T-cell (primary cell): Measurements from ENCODE around the gene UBE2C. TPM values are rescaled to one million over a fixed set of nuclear protein-coding genes. Genes with fewer than 3 reads are reported as not detected.

Experiments used
- ATAC-seq, 4 experiments: fragments of 200-7000 bp in 3 of 4; fragments of 150-1000 bp in 1 of 4; cut with Tn5 transposase; replicated peaks in 1 of 4; 1 replicate in 3 of 4; 2 replicates in 1 of 4; pipeline ENCODE4 v1.10.0; 2021; ENCODE audit warnings: moderate library complexity in 3 of 4, mild to moderate bottlenecking in 2 of 4, moderate number of reproducible peaks in 1 of 4
- CTCF ChIA-PET, 2 donors: fragments of 300-600 bp; sonication (Branson Sonifier 250); formaldehyde crosslinking; loops; one replicate each; lab custom pipeline; 2022; ENCODE audit warnings: antibody characterized with exemption in 2 of 2; lab: Charles Lee
- POLR2A ChIA-PET, 2 donors: fragments of 300-600 bp; sonication (Branson Sonifier 250); formaldehyde crosslinking; loops; one replicate each; lab custom pipeline; 2022; ENCODE audit warnings: antibody characterized with exemption in 2 of 2; lab: Charles Lee
- DNase-seq, 35 experiments: peaks; one replicate each; pipeline versions ENCODE4 v3.0.0 to v3.0.0-alpha.2; 2013 to 2023
- H3K27ac ChIP-seq: one replicate; pipeline ENCODE4 v1.5.1; 2013; ENCODE audit warnings: low read length
- H3K27me3 ChIP-seq, 2 experiments: replicated peaks in 1 of 2; 1 replicate in 1 of 2; 2 replicates in 1 of 2; pipeline versions ENCODE4 v1.6.1 to v1.7.0; 2013; ENCODE audit warnings: low read length in 1 of 2, mixed read lengths in 1 of 2; ENCODE audit not compliant: control insufficient read depth in 2 of 2, insufficient read depth in 2 of 2; ENCODE audit errors: extremely low read depth in 1 of 2
- H3K36me3 ChIP-seq, 2 donors: 1 replicate in 1 of 2; 2 replicates in 1 of 2; pipeline versions ENCODE4 v1.6.1 to v1.7.0; 2013; ENCODE audit warnings: low read length in 1 of 2; ENCODE audit not compliant: control insufficient read depth in 2 of 2, insufficient read depth in 1 of 2; ENCODE audit errors: extremely low read depth in 1 of 2
- H3K4me1 ChIP-seq, 2 experiments: 1 replicate in 1 of 2; 2 replicates in 1 of 2; pipeline versions ENCODE4 v1.6.1 to v1.7.0; 2013; ENCODE audit warnings: low read length in 2 of 2, mixed read lengths in 1 of 2; ENCODE audit not compliant: insufficient read depth in 2 of 2, control insufficient read depth in 1 of 2; ENCODE audit errors: extremely low read depth in 1 of 2
- H3K4me3 ChIP-seq, 2 donors: 1 replicate in 1 of 2; 2 replicates in 1 of 2; pipeline versions ENCODE4 v1.5.1 to v1.7.0; 2013; ENCODE audit warnings: mild to moderate bottlenecking in 2 of 2, low read length in 1 of 2, moderate library complexity in 1 of 2; ENCODE audit not compliant: control insufficient read depth in 1 of 2; ENCODE audit errors: extremely low read depth in 1 of 2
- H3K9me3 ChIP-seq: 2 replicates; pipeline ENCODE4 v1.7.0; 2013
- H3K27ac Mint-ChIP-seq, 2 donors: one replicate each; pipeline ENCODE4 v1.8.0; 2020 to 2021; ENCODE audit warnings: mild to moderate bottlenecking in 2 of 2, mixed read lengths in 2 of 2
- H3K27me3 Mint-ChIP-seq, 2 donors: one replicate each; pipeline ENCODE4 v1.8.0; 2021 to 2022; ENCODE audit warnings: mixed read lengths in 2 of 2
- H3K36me3 Mint-ChIP-seq: one replicate; pipeline ENCODE4 v1.8.0; 2021; ENCODE audit warnings: mixed read lengths
- H3K4me1 Mint-ChIP-seq, 3 donors: one replicate each; pipeline ENCODE4 v1.8.0; 2020 to 2022; ENCODE audit warnings: mixed read lengths in 3 of 3, mild to moderate bottlenecking in 1 of 3
- H3K4me3 Mint-ChIP-seq, 3 donors: one replicate each; pipeline ENCODE4 v1.8.0; 2020 to 2022; ENCODE audit warnings: mild to moderate bottlenecking in 3 of 3, mixed read lengths in 3 of 3, moderate library complexity in 3 of 3
- H3K9me3 Mint-ChIP-seq, 3 donors: one replicate each; pipeline ENCODE4 v1.8.0; 2020 to 2022; ENCODE audit warnings: mixed read lengths in 3 of 3
- WGBS: methylation state at CpG from one replicate; pipeline ENCODE4 v1.1.5; 2013; ENCODE audit warnings: missing lambda C conversion rate; ENCODE audit not compliant: insufficient coverage; 5-methylcytosine and 5-hydroxymethylcytosine counted together
- total RNA-seq, 35 experiments: library from RNA in 6 of 35; stranded (reverse) in 6 of 35; fragments of 120-200 nt in 1 of 35; gene quantifications; one replicate each; pipeline versions ENCODE4 v1.2.1 to v1.2.4 and lab custom pipeline; 2013 to 2026

UBE2C gene
- total RNA-seq, 5 donors from 2014 or later (not counting 1 experiment from before 2014, with no cell fraction given): 0.44 to 2.4 (median 1.2) TPM

- Mint-ChIP-seq H3K36me3 (peaks cover 16% of the 10 kb centered on the region), H3K4me1 (peaks cover 47 to 66% (median 59%) of the 10 kb centered on the region in 3 donors), H3K9me3 (no peaks in the 10 kb centered on the region), H3K4me3 (peak within 1 kb of the TSS; percentile 92 to 95 (median 94)), H3K27ac (peak within 1 kb of the TSS; percentile 95 to 97), H3K27me3 (no peaks in the 10 kb centered on the region)
- Histone ChIP-seq H3K4me1 (peaks cover 14 to 37% of the 10 kb centered on the region in 2 experiments), H3K27me3 (no peaks in the 10 kb centered on the region), H3K4me3 (peak within 1 kb of the TSS; percentile 81 to 95), H3K27ac (peak within 1 kb of the TSS; percentile 87), H3K36me3 (peaks cover 0 to 19% of the 10 kb centered on the region in 2 donors), H3K9me3 (no peaks in the 10 kb centered on the region)
- ChIA-PET CTCF (interaction anchor here in 1 of 2 donors (0.7 to 1.4 kb wide), 5 partner anchors 24 to 158 kb away, joined by 3 to 5 read pairs (median 5); partner anchors contain the start of gene ZSWIM1), POLR2A (no interaction called here)
- WGBS: under 1% methylated on average over 28 of the region's 36 CpGs
- DNase-seq: peak; percentile 76 to 100 (median 95)
- ATAC-seq: peak; percentile 98
Measured at GRCh38 chr20:45857114-45857881, 44.9 kb downstream of the UBE2C start, which contains the start of the genes ACOT8 and ZSWIM3. Gene ACOT8 (minus strand): TSS chr20:45857392. CDS start chr20:45857315, 77 bp downstream. Gene ZSWIM3 (plus strand): TSS chr20:45857614. CDS start chr20:45857826, 212 bp downstream.

GRCh38 chr20:45857882-45858216, 45.4 kb downstream of the UBE2C start:
- Histone ChIP-seq H3K27me3 (no peaks in the 10 kb centered on the region), H3K9me3 (no peaks in the 10 kb centered on the region), H3K4me1 (peaks cover 14 to 37% of the 10 kb centered on the region in 2 experiments), H3K27ac (peak overlapping the region; percentile 87), H3K36me3 (peaks cover 0 to 19% of the 10 kb centered on the region in 2 donors), H3K4me3 (peak overlapping the region; percentile 81 to 95)
- Mint-ChIP-seq H3K36me3 (peaks cover 14% of the 10 kb centered on the region), H3K4me1 (peaks cover 47 to 66% (median 57%) of the 10 kb centered on the region in 3 donors), H3K27ac (peak overlapping the region; percentile 95 to 97), H3K9me3 (no peaks in the 10 kb centered on the region), H3K27me3 (no peaks in the 10 kb centered on the region), H3K4me3 (peak overlapping the region; percentile 92 to 95 (median 94))
- DNase-seq (peak in 1 of 35 experiments; percentile 18), ATAC-seq (peak in 3 of 4 experiments; percentile 13 to 24 (median 24))
- ChIA-PET CTCF (interaction anchor here (0.5 to 1.3 kb wide), 3 partner anchors 36 to 157 kb away, joined by 4 to 6 read pairs (median 5); no protein-coding TSS in a partner anchor), POLR2A (no interaction called here)
- WGBS: 57% methylated on average over 1 of the region's 13 CpGs

- WGBS: 100% methylated on average over 5 of the region's 5 CpGs
- H3K4me3 ChIP-seq: no peak overlapping the region
- no peaks in the 10 kb centered on the region for H3K27me3 ChIP-seq
- Mint-ChIP-seq H3K9me3 (no peaks in the 10 kb centered on the region), H3K27ac (no peak overlapping the region), H3K27me3 (no peaks in the 10 kb centered on the region), H3K4me3 (no peak overlapping the region), H3K36me3 (peaks cover 9% of the 10 kb centered on the region), H3K4me1 (peaks cover 33 to 54% (median 45%) of the 10 kb centered on the region in 3 donors)
- H3K27ac ChIP-seq: no peak overlapping the region
- H3K9me3 ChIP-seq: no peaks in the 10 kb centered on the region
- DNase-seq (no peak), ATAC-seq (no peak)
- POLR2A ChIA-PET: no interaction called here
- peaks cover 0 to 1% of the 10 kb centered on the region in 2 donors for H3K36me3 ChIP-seq
- H3K4me1 ChIP-seq: peaks cover 14 to 31% of the 10 kb centered on the region in 2 experiments
- CTCF ChIA-PET: no interaction called here
Measured at GRCh38 chr20:45859916-45860315, 47.5 kb downstream of the UBE2C start.

- WGBS: 89% methylated on average over 3 of the region's 7 CpGs
- Histone ChIP-seq H3K36me3 (no peaks in the 10 kb centered on the region), H3K27ac (no peak overlapping the region), H3K27me3 (no peaks in the 10 kb centered on the region), H3K4me1 (peaks cover 14 to 24% of the 10 kb centered on the region in 2 experiments), H3K9me3 (no peaks in the 10 kb centered on the region), H3K4me3 (no peak overlapping the region)
- H3K9me3 Mint-ChIP-seq: no peaks in the 10 kb centered on the region
- CTCF ChIA-PET: no interaction called here
- peaks cover 9% of the 10 kb centered on the region for H3K36me3 Mint-ChIP-seq
- H3K27ac Mint-ChIP-seq: no peak overlapping the region
- ATAC-seq (no peak), DNase-seq (no peak)
- H3K27me3 Mint-ChIP-seq: no peaks in the 10 kb centered on the region
- POLR2A ChIA-PET: no interaction called here
- peak overlapping the region in 1 of 3 donors; percentile 1 for H3K4me3 Mint-ChIP-seq
- peaks cover 27 to 48% (median 39%) of the 10 kb centered on the region in 3 donors for H3K4me1 Mint-ChIP-seq
Measured at GRCh38 chr20:45860560-45861220, 48.2 kb downstream of the UBE2C start.

- H3K36me3 ChIP-seq: no peaks in the 10 kb centered on the region
- CTCF ChIA-PET: interaction anchor here in 1 of 2 donors (0.7 kb wide), 1 partner anchor 55 kb away, joined by 3 read pairs; no protein-coding TSS in a partner anchor
- peaks cover 10 to 17% of the 10 kb centered on the region in 2 experiments for H3K4me1 ChIP-seq
- 90% methylated on average over 3 of the region's 7 CpGs for WGBS
- ATAC-seq (no peak), DNase-seq (no peak)
- H3K27me3 Mint-ChIP-seq: no peaks in the 10 kb centered on the region
- no peaks in the 10 kb centered on the region for H3K27me3 ChIP-seq
- no peaks in the 10 kb centered on the region for H3K9me3 Mint-ChIP-seq
- H3K9me3 ChIP-seq: no peaks in the 10 kb centered on the region
- no peak overlapping the region for H3K27ac ChIP-seq
- H3K27ac Mint-ChIP-seq: no peak overlapping the region
- peaks cover 21 to 40% (median 32%) of the 10 kb centered on the region in 3 donors for H3K4me1 Mint-ChIP-seq
- H3K36me3 Mint-ChIP-seq: peaks cover 9% of the 10 kb centered on the region
- H3K4me3 ChIP-seq: no peak overlapping the region
- no peak overlapping the region for H3K4me3 Mint-ChIP-seq
- POLR2A ChIA-PET: no interaction called here
Measured at GRCh38 chr20:45861221-45862075, 49.0 kb downstream of the UBE2C start.
